Ascending aorta (tissue), 2 donors: Measurements from ENCODE around the gene MAML3. TPM values are rescaled to one million over a fixed set of nuclear protein-coding genes. Genes with fewer than 3 reads are reported as not detected.

Source experiments
- DNase-seq, 2 donors: peaks; one replicate each; pipeline ENCODE4 v3.0.0-alpha.2; 2019; ENCODE audit warnings: low spot score in 2 of 2
- H3K27ac ChIP-seq, 2 donors: fragments of 200-600 bp; sonication (generic); one replicate each; pipeline ENCODE4 v1.5.1; 2016 to 2017; ENCODE audit warnings: mild to moderate bottlenecking in 1 of 2
- H3K27me3 ChIP-seq: fragments of 200-600 bp; sonication (generic); one replicate; pipeline ENCODE4 v1.5.1; 2017
- H3K36me3 ChIP-seq, 2 donors: fragments of 200-600 bp; sonication (generic); one replicate each; pipeline ENCODE4 v1.5.1; 2016
- H3K4me1 ChIP-seq, 2 donors: fragments of 200-600 bp; sonication (generic); one replicate each; pipeline ENCODE4 v1.5.1; 2016 to 2017; ENCODE audit warnings: mild to moderate bottlenecking in 1 of 2
- H3K4me3 ChIP-seq, 2 donors: fragments of 200-600 bp; sonication (generic); one replicate each; pipeline ENCODE4 v1.5.1; 2016 to 2017; ENCODE audit warnings: mild to moderate bottlenecking in 1 of 2
- H3K9me3 ChIP-seq, 2 donors: fragments of 200-600 bp; sonication (generic); one replicate each; pipeline ENCODE4 v1.5.1; 2016
- CTCF ChIP-seq, 3 experiments: fragments of 200-600 bp in 2 of 3; fragments of 450-650 bp in 1 of 3; sonication (generic) in 2 of 3; IDR thresholded peaks; one replicate each; pipeline ENCODE4 v1.5.1; 2016 to 2019; ENCODE audit warnings: antibody characterized with exemption in 3 of 3, mild to moderate bottlenecking in 1 of 3, moderate library complexity in 1 of 3
- intact Hi-C: fragments of 100-400 bp; cut with DNase I; formaldehyde crosslinking; loops from one replicate; pipeline ENCODE4 v1.15.1; 2023
- total RNA-seq: library from RNA; depleted of rRNA; stranded (reverse); fragments of >200 nt; gene quantifications from one replicate; pipeline ENCODE4 v1.1.0, GENCODE V29; 2016

Gene MAML3
- total RNA-seq, 1 donor from 2014 or later, result 4.7 TPM

GRCh38 chr4:139887376-139887802 lies 266.6 kb downstream of the MAML3 start:
- no peak overlapping the region for H3K27ac ChIP-seq
- no peak for DNase-seq
- no peaks in the 10 kb centered on the region for H3K27me3 ChIP-seq
- intact Hi-C loops, result no loop called here
- H3K4me3 ChIP-seq, result peak overlapping the region in 1 of 2 donors; percentile 40
- no peaks in the 10 kb centered on the region for H3K4me1 ChIP-seq
- no peaks in the 10 kb centered on the region for H3K36me3 ChIP-seq
- peaks cover 0 to 4% of the 10 kb centered on the region in 2 donors for H3K9me3 ChIP-seq
- no peak for TF ChIP-seq CTCF (IDR thresholded peaks at IDR 0.05)

- H3K4me1 ChIP-seq, result no peaks in the 10 kb centered on the region
- H3K27me3 ChIP-seq, result no peaks in the 10 kb centered on the region
- H3K9me3 ChIP-seq, result peaks cover 0 to 4% of the 10 kb centered on the region in 2 donors
- TF ChIP-seq CTCF (IDR thresholded peaks at IDR 0.05), result no peak
- peak overlapping the region in 1 of 2 donors; percentile 40 for H3K4me3 ChIP-seq
- no peak for DNase-seq
- no peak overlapping the region for H3K27ac ChIP-seq
- no peaks in the 10 kb centered on the region for H3K36me3 ChIP-seq
- intact Hi-C loops, result no loop called here
These were observed 267.2 kb downstream of the MAML3 start for GRCh38 chr4:139886798-139887197.

GRCh38 chr4:139884438-139884837 lies 269.5 kb downstream of the MAML3 start:
- peaks cover 0 to 4% of the 10 kb centered on the region in 2 donors for H3K9me3 ChIP-seq
- DNase-seq, result no peak
- H3K4me1 ChIP-seq, result no peaks in the 10 kb centered on the region
- H3K4me3 ChIP-seq, result no peak overlapping the region
- no peaks in the 10 kb centered on the region for H3K36me3 ChIP-seq
- intact Hi-C loops, result no loop called here
- H3K27me3 ChIP-seq, result no peaks in the 10 kb centered on the region
- TF ChIP-seq CTCF (IDR thresholded peaks at IDR 0.05), result no peak
- H3K27ac ChIP-seq, result no peak overlapping the region

- no peaks in the 10 kb centered on the region for H3K36me3 ChIP-seq
- H3K27me3 ChIP-seq, result no peaks in the 10 kb centered on the region
- peaks cover 0 to 6% of the 10 kb centered on the region in 2 donors for H3K4me1 ChIP-seq
- intact Hi-C loops, result no loop called here
- DNase-seq, result no peak
- H3K4me3 ChIP-seq, result no peak overlapping the region
- no peak overlapping the region for H3K27ac ChIP-seq
- TF ChIP-seq CTCF (IDR thresholded peaks at IDR 0.05), result no peak
- H3K9me3 ChIP-seq, result peaks cover 0 to 4% of the 10 kb centered on the region in 2 donors
These were observed 273.1 kb downstream of the MAML3 start for GRCh38 chr4:139880841-139881240.

GRCh38 chr4:139878050-139878449 lies 275.9 kb downstream of the MAML3 start:
- no peak overlapping the region for H3K27ac ChIP-seq
- H3K27me3 ChIP-seq, result no peaks in the 10 kb centered on the region
- no peak for DNase-seq
- intact Hi-C loops, result no loop called here
- no peak overlapping the region for H3K4me3 ChIP-seq
- TF ChIP-seq CTCF (IDR thresholded peaks at IDR 0.05), result no peak
- peaks cover 0 to 6% of the 10 kb centered on the region in 2 donors for H3K4me1 ChIP-seq
- peaks cover 0 to 4% of the 10 kb centered on the region in 2 donors for H3K9me3 ChIP-seq
- no peaks in the 10 kb centered on the region for H3K36me3 ChIP-seq
